Thyroid gland (tissue), 4 donors: ENCODE results near the gene MOGAT3. TPM values are rescaled to one million over a fixed set of nuclear protein-coding genes. Genes with fewer than 3 reads are reported as not detected.

ENCODE experiments used
- DNase-seq, 2 donors: peaks; one replicate each; pipeline ENCODE4 v3.0.0-alpha.2; 2019
- H3K27ac ChIP-seq, 3 donors: fragments of 200-600 bp; sonication (generic); 1 replicate in 2 of 3; 2 replicates in 1 of 3; pipeline ENCODE4 v1.5.1; 2016 to 2019; ENCODE audit warnings: mild to moderate bottlenecking in 1 of 3, moderate library complexity in 1 of 3
- H3K27me3 ChIP-seq: fragments of 200-600 bp; sonication (generic); one replicate; pipeline ENCODE4 v1.5.1; 2019
- H3K36me3 ChIP-seq, 2 donors: fragments of 200-600 bp; sonication (generic); one replicate each; pipeline ENCODE4 v1.5.1; 2016 to 2019
- H3K4me1 ChIP-seq, 2 donors: fragments of 200-600 bp; sonication (generic); one replicate each; pipeline ENCODE4 v1.5.1; 2017 to 2019
- H3K4me3 ChIP-seq, 3 donors: fragments of 200-600 bp; sonication (generic); replicated peaks in 1 of 3; 1 replicate in 2 of 3; 2 replicates in 1 of 3; pipeline ENCODE4 v1.5.1; 2016; ENCODE audit warnings: mild to moderate bottlenecking in 1 of 3
- H3K9me3 ChIP-seq: fragments of 200-600 bp; sonication (generic); one replicate; pipeline ENCODE4 v1.5.1; 2017
- POLR2A ChIP-seq, 2 donors: fragments of 450-650 bp; IDR thresholded peaks; one replicate each; pipeline ENCODE4 v1.6.1; 2017; ENCODE audit warnings: antibody characterized with exemption in 2 of 2, mild to moderate bottlenecking in 2 of 2, moderate library complexity in 1 of 2
- WGBS, 2 donors: methylation state at CpG; one replicate each; pipeline ENCODE4 v1.1.5; 2017; 5-methylcytosine and 5-hydroxymethylcytosine counted together
- intact Hi-C: fragments of 100-400 bp; cut with DNase I; formaldehyde crosslinking; loops from one replicate; pipeline ENCODE4 v1.15.1; 2023
- total RNA-seq, 4 donors: library from RNA; depleted of rRNA; stranded (reverse); fragments of >200 nt; gene quantifications; one replicate each; pipeline ENCODE4 v1.2.3, GENCODE V29; 2016
- TF ChIP-seq, protein P1 (sequence below), 6 experiments: fragments of 200-600 bp in 3 of 6; fragments of 450-650 bp in 3 of 6; sonication (generic) in 3 of 6; IDR thresholded peaks; one replicate each; pipeline ENCODE4 v1.5.1; 2016 to 2019; ENCODE audit warnings: antibody characterized with exemption in 6 of 6, mild to moderate bottlenecking in 2 of 6, inconsistent platforms in 1 of 6, moderate library complexity in 1 of 6

MOGAT3 gene, protein sequence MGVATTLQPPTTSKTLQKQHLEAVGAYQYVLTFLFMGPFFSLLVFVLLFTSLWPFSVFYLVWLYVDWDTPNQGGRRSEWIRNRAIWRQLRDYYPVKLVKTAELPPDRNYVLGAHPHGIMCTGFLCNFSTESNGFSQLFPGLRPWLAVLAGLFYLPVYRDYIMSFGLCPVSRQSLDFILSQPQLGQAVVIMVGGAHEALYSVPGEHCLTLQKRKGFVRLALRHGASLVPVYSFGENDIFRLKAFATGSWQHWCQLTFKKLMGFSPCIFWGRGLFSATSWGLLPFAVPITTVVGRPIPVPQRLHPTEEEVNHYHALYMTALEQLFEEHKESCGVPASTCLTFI
- total RNA-seq, result not detected

GRCh38 chr7:101200862-101201599 lies at the start of gene MOGAT3:
TSS of gene MOGAT3 (minus strand) at chr7:101201036. CDS start at chr7:101200854, 182 bp downstream.
- Histone ChIP-seq H3K4me3 (no peak within 1 kb of the TSS), H3K4me1 (peaks cover 0 to 8% of the 10 kb centered on the region in 2 donors), H3K36me3 (no peaks in the 10 kb centered on the region), H3K27me3 (peaks cover 8% of the 10 kb centered on the region), H3K9me3 (no peaks in the 10 kb centered on the region), H3K27ac (no peak within 1 kb of the TSS)
- TF ChIP-seq, protein P1, sequence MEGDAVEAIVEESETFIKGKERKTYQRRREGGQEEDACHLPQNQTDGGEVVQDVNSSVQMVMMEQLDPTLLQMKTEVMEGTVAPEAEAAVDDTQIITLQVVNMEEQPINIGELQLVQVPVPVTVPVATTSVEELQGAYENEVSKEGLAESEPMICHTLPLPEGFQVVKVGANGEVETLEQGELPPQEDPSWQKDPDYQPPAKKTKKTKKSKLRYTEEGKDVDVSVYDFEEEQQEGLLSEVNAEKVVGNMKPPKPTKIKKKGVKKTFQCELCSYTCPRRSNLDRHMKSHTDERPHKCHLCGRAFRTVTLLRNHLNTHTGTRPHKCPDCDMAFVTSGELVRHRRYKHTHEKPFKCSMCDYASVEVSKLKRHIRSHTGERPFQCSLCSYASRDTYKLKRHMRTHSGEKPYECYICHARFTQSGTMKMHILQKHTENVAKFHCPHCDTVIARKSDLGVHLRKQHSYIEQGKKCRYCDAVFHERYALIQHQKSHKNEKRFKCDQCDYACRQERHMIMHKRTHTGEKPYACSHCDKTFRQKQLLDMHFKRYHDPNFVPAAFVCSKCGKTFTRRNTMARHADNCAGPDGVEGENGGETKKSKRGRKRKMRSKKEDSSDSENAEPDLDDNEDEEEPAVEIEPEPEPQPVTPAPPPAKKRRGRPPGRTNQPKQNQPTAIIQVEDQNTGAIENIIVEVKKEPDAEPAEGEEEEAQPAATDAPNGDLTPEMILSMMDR (IDR thresholded peaks at IDR 0.05), result no peak
- TF ChIP-seq POLR2A (IDR thresholded peaks at IDR 0.05), result no peak
- DNase-seq, result no peak
- intact Hi-C loops, result no loop called here
- 35 to 36% methylated on average over 20 to 21 of the region's 21 CpGs for WGBS, 2 donors

DNA sequence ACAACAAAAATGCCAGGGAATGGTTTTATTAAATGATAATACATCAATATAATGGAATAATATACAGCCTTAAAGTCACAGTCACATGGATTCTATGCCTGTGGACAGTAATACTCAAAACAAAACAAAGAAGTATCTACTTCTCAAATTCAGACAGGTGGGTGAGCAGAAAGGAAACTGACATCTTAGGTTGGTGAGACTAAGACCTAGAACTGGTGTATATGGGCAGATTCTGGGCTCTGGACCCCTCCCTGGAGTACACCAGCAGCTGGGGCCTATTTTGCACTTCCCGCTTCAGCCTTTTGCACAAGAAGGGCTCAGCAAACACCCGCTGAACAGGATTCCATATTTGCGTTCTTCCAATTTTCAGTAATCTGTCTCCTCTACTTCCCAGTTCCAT lies 49.5 kb upstream of the MOGAT3 start:
- WGBS, 2 donors, result 96 to 98% methylated on average over 3 of the region's 3 CpGs
- Histone ChIP-seq H3K4me3 (no peak overlapping the region), H3K27me3 (no peaks in the 10 kb centered on the region), H3K36me3 (peaks cover 0 to 3% of the 10 kb centered on the region in 2 donors), H3K9me3 (no peaks in the 10 kb centered on the region), H3K4me1 (peaks cover 13 to 20% of the 10 kb centered on the region in 2 donors), H3K27ac (no peak overlapping the region)
- intact Hi-C loops, result no loop called here
- DNase-seq, result no peak
- TF ChIP-seq, protein P1 (IDR thresholded peaks at IDR 0.05), result no peak
- TF ChIP-seq POLR2A (IDR thresholded peaks at IDR 0.05), result no peak

DNA sequence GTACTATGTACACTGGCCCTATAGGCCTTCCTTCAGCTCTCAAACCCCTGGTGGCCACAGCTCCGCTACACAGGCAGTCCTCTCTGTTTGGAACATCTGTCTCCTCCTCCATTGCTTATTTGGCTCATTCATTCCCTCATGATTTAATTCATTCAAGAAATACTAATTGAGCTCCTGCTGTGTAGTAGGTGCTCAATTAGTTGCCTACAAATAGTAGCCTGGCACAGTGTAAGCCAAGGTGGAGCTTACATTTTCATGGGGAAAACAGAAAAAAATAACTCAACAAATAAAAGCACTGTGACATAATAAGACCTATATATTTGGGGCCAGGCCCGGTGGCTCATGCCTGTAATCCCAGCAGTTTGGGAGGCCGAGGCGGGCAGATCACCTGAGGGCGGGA lies 47.4 kb upstream of the MOGAT3 start:
- intact Hi-C loops, result no loop called here
- H3K4me1 ChIP-seq, result peaks cover 25 to 30% of the 10 kb centered on the region in 2 donors

DNA sequence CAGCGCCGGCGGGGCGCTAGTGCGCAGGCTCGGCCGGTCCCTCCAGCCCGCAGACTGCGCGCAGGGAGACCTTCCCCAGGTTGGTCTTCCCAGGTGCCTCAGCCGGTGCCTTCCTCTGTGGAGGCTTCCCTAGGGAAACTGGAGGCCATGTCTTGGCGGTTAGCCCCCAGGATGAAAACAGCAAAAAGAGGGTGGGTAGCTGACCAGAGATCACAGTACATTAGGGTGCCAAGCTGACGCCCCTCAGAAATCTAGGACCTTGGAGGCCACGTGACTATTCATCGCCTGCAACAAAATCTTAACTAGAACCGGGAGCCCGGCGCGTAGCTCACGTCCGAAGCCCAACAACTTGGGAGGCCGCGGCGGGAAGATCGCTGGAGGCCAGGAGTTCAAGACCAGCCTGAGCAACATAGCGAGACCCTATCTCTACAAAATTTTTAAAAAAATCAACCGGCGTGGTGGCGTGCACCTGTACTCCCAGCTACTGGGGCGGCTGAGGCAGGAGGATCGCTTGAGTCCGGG lies 44.4 kb upstream of the MOGAT3 start:
- WGBS, 2 donors, result 48 to 52% methylated on average over 21 to 25 of the region's 32 CpGs
- intact Hi-C loops, result no loop called here
- Histone ChIP-seq H3K27ac (peak overlapping the region; percentile 96 to 97 (median 97)), H3K27me3 (no peaks in the 10 kb centered on the region), H3K9me3 (no peaks in the 10 kb centered on the region), H3K4me1 (peaks cover 17 to 23% of the 10 kb centered on the region in 2 donors), H3K4me3 (peak overlapping the region; percentile 12 to 81 (median 72)), H3K36me3 (peaks cover 3 to 10% of the 10 kb centered on the region in 2 donors)
- TF ChIP-seq POLR2A (IDR thresholded peaks at IDR 0.05), result no peak
- TF ChIP-seq, protein P1 (IDR thresholded peaks at IDR 0.05), result no peak
- no peak for DNase-seq

More for the DNA sequence above, 47.4 kb upstream of the MOGAT3 start:
- TF ChIP-seq POLR2A (IDR thresholded peaks at IDR 0.05), result no peak
- TF ChIP-seq, protein P1 (IDR thresholded peaks at IDR 0.05), result no peak
- H3K27ac ChIP-seq, result no peak overlapping the region
- no peak overlapping the region for H3K4me3 ChIP-seq
- H3K9me3 ChIP-seq, result no peaks in the 10 kb centered on the region
- DNase-seq, result no peak
- no peaks in the 10 kb centered on the region for H3K27me3 ChIP-seq
- 94 to 98% methylated on average over 5 of the region's 5 CpGs for WGBS, 2 donors
- peaks cover 0 to 3% of the 10 kb centered on the region in 2 donors for H3K36me3 ChIP-seq
